GM19455 (cell line): Measurements from ENCODE around the gene GIMAP5.
"Not testable (repeated sequence)": the region's sequence is repeated elsewhere in the genome, so short reads cannot be mapped to it uniquely, and the experiment has no call there.

ENCODE experiments used
- ATAC-seq: cut with Tn5 transposase; IDR thresholded peaks from one replicate; pipeline ENCODE4 v1.9.1; 2021; ENCODE audit not compliant: unreplicated experiment

Gene GIMAP5

GRCh38 chr7:150766334-150766709, 29.1 kb downstream of the GIMAP5 start:
- no peak for ATAC-seq

DNA sequence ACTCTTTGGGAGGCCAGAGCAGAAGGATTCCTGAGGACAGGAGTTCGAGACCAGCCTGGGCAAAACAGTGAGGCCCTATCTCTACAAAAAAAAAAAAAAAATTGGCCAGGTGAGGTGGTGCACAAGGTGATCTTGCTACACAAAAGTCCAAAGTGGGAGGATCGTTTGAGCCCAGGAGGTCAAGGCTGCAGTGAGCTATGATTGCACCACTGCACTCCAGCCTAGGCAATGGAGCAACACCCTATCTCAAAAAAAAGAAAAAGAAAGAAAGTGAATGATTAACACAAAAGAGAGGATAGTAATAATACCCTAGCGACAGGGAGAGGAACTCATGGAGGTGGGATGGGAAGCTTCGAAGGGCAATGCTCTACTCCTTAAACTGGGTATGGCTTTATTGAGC, 32.5 kb downstream of the GIMAP5 start:
- no peak for ATAC-seq

DNA sequence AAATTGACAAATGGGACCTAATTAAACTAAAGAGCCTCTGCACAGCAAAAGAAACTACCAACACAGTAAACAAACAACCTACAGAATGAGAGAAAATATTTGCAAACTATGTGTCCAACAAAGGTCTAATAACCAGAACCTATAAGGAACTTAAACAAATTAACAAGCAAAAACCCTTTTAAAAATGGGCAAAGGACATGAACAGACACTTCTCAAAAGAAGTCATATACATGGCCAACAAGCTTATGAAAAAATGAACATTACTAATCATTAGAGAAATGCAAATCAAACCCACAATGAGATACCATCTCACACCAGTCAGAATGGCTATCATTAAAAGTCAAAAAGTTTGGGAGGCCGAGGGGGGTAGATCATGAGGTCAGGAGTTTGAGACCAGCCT, 36.9 kb downstream of the GIMAP5 start:
- ATAC-seq: not testable (repeated sequence)

GRCh38 chr7:150778014-150778737, 41.0 kb downstream of the GIMAP5 start:
- peak; percentile 21 for ATAC-seq

- peak; percentile 53 for ATAC-seq
These were observed 41.6 kb downstream of the GIMAP5 start for GRCh38 chr7:150778738-150779301.

DNA sequence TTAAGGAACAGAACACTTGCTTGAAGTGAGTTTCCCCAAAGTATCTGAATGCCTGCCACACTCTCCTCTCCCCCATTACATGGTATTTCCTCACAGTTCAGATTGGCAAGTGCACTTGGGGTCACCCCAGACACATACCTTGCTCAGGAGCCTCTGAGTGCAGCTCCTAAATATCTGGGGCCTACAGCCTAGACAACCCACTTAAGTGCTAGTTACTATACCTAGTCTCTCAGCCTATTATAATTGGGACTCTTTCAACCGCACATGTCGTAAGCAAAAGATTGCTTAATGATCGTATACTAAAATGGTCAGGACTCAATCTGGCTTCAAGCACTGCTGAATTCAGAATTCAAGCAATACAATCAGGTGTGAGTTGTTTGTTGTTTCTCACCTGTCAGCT, 43.1 kb downstream of the GIMAP5 start:
- ATAC-seq: no peak

- no peak for ATAC-seq
These were observed 43.9 kb downstream of the GIMAP5 start for GRCh38 chr7:150781103-150781502.

GRCh38 chr7:150781961-150782360, 44.7 kb downstream of the GIMAP5 start:
- no peak for ATAC-seq

GRCh38 chr7:150784120-150784736, 47.0 kb downstream of the GIMAP5 start:
- ATAC-seq: no peak

- no peak for ATAC-seq
These were observed 47.7 kb downstream of the GIMAP5 start for GRCh38 chr7:150784954-150785353.

DNA sequence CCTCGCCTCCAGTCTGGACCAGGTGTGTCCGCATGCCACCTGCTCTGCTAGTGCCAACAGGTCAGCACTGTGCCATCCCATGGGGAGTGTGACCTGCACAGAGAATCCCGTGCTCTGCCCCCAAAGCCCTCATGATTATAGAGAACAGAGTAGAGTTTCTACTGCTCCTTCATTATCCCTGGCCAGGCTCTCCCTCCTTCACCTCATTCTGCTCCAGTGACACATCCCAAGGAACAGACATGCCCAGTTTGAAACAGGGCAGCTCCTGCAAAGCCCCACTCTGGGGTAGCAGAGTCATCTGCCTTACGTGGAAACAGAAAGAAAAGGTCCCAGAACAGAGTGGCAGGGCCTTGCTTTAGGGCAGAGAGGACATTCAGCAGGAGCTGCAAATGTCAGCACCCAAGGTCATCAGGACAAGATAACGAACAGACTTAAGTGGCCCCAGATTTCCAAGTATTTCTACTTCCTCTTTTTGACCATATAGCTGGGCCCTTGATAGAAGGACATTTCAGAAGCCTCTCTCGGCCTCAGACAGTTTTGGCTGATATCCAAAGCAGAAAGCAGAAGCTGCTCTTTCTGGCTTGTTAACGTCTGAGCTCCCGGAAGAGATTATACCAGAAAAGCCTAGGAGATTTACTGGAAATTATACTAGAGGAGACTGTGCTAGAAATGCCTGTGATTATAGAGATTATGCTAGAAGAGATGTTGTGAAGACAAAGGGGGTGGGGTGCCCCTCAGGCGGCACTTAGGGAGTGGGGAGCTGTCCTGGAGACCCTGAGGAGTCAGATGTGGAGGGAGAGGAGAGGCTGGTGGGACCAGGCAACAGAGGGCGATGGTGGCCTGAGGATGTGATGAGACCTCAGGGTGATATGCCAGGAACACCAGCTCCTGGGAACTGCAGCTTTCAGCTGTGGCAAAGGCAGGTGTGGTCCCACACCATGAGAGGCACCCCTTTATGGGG, 50.4 kb downstream of the GIMAP5 start:
- ATAC-seq: no peak

DNA sequence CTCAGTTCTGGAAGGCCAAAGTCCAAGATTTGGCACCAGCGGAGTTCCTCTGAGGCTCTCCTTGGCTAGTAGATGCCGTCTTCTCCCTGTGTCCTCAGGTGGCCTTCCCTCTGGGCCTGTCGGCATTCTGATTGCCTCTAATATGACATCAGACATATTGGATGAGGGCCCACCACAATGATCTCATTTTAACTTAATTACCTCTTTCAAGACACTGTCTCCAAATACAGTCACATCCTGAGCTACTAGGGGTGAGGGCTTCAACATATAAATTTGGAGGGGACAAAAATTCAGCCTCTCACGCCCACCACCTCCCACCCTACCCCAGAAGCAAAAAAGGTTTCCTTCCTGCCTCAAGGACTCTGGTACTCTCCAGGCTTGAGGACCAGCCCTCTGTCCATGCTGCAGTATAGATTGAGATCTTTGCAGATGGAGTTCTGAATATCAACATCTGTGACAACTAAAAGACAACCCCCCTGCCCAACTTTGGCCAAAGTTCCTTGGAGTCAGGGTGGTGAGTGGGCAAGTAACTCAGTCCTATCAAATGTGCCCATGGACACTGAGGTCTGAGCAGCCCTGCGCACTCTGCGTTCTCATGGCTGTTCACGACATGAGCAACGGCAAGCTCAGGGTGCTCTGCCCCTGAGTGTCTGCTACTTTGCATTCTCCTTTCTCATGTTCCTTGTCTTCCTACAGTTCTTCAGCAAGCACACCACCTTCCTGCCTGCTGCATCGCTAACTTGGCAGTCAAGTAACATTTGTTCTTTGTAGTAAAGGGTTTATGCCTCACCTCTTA, 51.5 kb downstream of the GIMAP5 start:
- ATAC-seq: no peak

DNA sequence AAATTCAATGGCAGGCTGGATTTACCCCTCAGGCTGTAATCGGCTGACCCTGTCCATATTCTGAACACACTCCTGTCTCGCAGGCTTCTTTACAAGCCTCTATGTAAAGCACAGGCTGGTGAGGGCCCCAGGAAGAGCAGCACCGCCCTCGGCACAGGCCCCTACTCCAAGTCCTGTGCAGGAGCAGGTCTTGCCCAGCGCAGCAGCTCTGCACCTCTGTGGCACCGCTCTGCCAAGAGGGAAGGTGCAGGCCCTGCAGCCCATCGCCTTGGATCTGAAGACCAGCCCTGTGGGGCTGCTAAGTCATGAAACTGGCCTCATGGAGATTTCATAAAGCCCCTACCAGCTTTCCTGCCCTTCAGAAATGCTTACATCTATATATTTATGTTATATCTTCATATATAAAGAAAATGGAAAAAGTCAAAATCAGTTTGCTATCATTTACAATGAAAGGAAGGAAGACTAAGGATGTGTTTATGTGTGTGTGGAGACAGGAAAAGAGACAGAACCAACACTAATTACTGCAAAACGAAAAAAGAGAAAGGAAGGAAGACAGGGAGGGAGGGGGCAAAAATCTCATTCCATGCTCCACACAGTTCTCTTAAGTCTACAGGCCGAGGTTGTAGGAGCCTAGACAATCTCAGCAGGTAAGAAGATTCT, 53.3 kb downstream of the GIMAP5 start:
- ATAC-seq: no peak

DNA sequence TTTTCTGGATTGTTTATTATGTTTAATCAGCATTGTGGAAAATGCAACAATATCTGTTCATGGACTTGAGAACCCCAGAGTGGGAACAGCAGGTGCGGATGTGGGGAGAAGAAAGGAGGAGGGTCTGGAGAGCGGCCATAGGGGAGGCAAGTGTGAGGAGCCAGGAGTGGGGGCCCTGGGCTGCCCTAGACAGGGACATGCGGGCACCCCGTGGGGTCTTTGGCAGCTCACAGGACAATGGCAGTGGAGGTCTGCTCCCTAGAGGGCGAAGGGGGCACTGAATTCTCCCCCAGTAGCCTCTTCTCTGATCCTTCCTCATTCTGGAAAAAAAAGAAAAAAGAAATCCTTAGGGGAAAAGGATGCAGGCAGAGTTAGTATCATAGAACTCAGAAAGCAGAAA, 54.1 kb downstream of the GIMAP5 start:
- no peak for ATAC-seq

DNA sequence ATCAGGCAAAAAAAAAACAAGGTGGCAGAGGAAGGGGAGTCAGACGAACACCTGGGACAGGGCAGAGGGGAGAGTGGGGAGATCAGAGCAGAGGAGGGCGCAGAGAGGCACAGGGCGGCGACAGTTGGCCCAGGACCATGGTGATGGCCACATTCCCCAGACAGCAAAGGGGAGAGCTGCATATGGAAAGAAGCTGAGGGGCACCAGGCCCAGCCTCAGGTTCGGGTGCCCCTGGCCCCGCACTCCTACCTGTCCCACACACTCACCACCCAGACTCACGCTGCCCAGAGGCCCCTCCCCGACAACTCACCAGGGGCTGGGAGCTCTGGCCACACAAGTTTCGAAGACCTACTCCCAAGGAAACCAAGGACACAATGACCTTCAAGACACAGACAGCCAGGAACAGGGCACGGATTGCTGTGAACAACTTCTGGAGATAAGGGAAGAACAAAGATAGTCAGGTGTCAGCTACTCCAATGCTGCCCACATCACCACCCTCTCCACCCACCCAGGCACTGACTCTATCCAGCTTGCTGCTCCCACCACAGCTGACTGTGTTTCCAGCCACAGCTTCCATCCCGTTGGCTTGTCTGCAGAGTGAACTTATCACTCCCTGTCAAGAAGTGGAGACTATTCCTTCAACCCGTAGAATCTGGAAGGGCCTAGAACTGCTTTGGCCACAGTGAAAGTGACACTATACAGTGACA, 54.7 kb downstream of the GIMAP5 start:
- no peak for ATAC-seq
